Inflammatory macrophage treated with lipopolysaccharide for 4 hours (primary cell): ENCODE measurements around the gene NTRK1.

ENCODE experiments used
- DNase-seq: peaks from one replicate; pipeline ENCODE4 v3.0.0-alpha.2; 2020

Gene NTRK1

GRCh38 chr1:156900896-156901589, 40.4 kb downstream of the NTRK1 start:
- DNase-seq: no peak

- no peak for DNase-seq
These were observed 40.9 kb downstream of the NTRK1 start for GRCh38 chr1:156901590-156901900.

- DNase-seq: no peak
These were observed 41.6 kb downstream of the NTRK1 start for GRCh38 chr1:156901966-156902915.

- DNase-seq: no peak
These were observed 42.8 kb downstream of the NTRK1 start for GRCh38 chr1:156903328-156904091.

- DNase-seq: no peak
These were observed 43.7 kb downstream of the NTRK1 start for GRCh38 chr1:156904187-156904959.

GRCh38 chr1:156905176-156905575, 44.5 kb downstream of the NTRK1 start:
- no peak for DNase-seq

- DNase-seq: peak; percentile 54
These were observed 45.0 kb downstream of the NTRK1 start for GRCh38 chr1:156905651-156906050.

- no peak for DNase-seq
These were observed 45.7 kb downstream of the NTRK1 start for GRCh38 chr1:156906206-156906906.

GRCh38 chr1:156908541-156908940, 47.9 kb downstream of the NTRK1 start:
- no peak for DNase-seq

- DNase-seq: no peak
These were observed 48.3 kb downstream of the NTRK1 start for GRCh38 chr1:156908955-156909354.

- no peak for DNase-seq
These were observed 49.0 kb downstream of the NTRK1 start for GRCh38 chr1:156909671-156910070.

GRCh38 chr1:156910309-156910782, 49.7 kb downstream of the NTRK1 start:
- no peak for DNase-seq

GRCh38 chr1:156911577-156912298, 51.1 kb downstream of the NTRK1 start:
- peak; percentile 48 for DNase-seq

GRCh38 chr1:156912310-156912709, 51.6 kb downstream of the NTRK1 start:
- no peak for DNase-seq

GRCh38 chr1:156912861-156913808, 52.5 kb downstream of the NTRK1 start:
- no peak for DNase-seq

- no peak for DNase-seq
These were observed 53.2 kb downstream of the NTRK1 start for GRCh38 chr1:156913809-156914387.

GRCh38 chr1:156914440-156914856, 53.8 kb downstream of the NTRK1 start:
- no peak for DNase-seq

GRCh38 chr1:156920233-156921052, 59.8 kb downstream of the NTRK1 start, which contains the start of gene LRRC71:
Gene LRRC71 (plus strand): TSS chr1:156920632. CDS start chr1:156920804, 172 bp downstream.
- peak; percentile 77 for DNase-seq
